SK-N-SH treated with all-trans-retinoic acid at 6 μM for 48 hours (cell line): ENCODE results near the gene FLRT2.

Experiments
- ATAC-seq: fragments of 200-7000 bp; cut with Tn5 transposase; 3 replicates; pipeline ENCODE4 v1.9.1; 2020; ENCODE audit warnings: mild to moderate bottlenecking, moderate library complexity
- ARNTL ChIP-seq: fragments of 450-650 bp; formaldehyde crosslinking; IDR thresholded peaks from 2 replicates; pipeline ENCODE4 v1.5.0; 2020; ENCODE audit warnings: low read depth, mild to moderate bottlenecking, moderate library complexity, borderline replicate concordance
- BACH2 ChIP-seq: fragments of 250-450 bp; sonication (Bioruptor Pico); IDR thresholded peaks from 2 replicates; pipeline ENCODE4 v1.9.0; 2021; ENCODE audit warnings: mild to moderate bottlenecking, borderline replicate concordance
- CREB5 ChIP-seq: fragments of 250-450 bp; sonication (Bioruptor Pico); IDR thresholded peaks from 2 replicates; pipeline ENCODE4 v1.5.1; 2020; ENCODE audit warnings: low read depth, mild to moderate bottlenecking, moderate library complexity
- CSDC2 ChIP-seq: fragments of 250-450 bp; sonication (Bioruptor Pico); IDR thresholded peaks from 2 replicates; pipeline ENCODE4 v1.5.0; 2020; ENCODE audit warnings: mild to moderate bottlenecking, moderate library complexity
- CSRNP3 ChIP-seq: fragments of 250-450 bp; sonication (Bioruptor Pico); IDR thresholded peaks from 2 replicates; pipeline ENCODE4 v1.5.1; 2021; ENCODE audit warnings: mild to moderate bottlenecking, moderate library complexity
- ESRRG ChIP-seq: fragments of 250-450 bp; sonication (Bioruptor Pico); IDR thresholded peaks from 2 replicates; pipeline ENCODE4 v1.6.1; 2021; ENCODE audit warnings: mild to moderate bottlenecking
- GLIS3 ChIP-seq: fragments of 250-450 bp; sonication (Bioruptor Pico); IDR thresholded peaks from 2 replicates; pipeline ENCODE4 v1.5.0; 2020; ENCODE audit warnings: mild to moderate bottlenecking, moderate library complexity
- ISL1 ChIP-seq: fragments of 250-450 bp; sonication (Bioruptor Pico); IDR thresholded peaks from 2 replicates; pipeline ENCODE4 v2.1.2; 2022; ENCODE audit warnings: mild to moderate bottlenecking, moderate library complexity
- OSR1 ChIP-seq: fragments of 250-450 bp; sonication (Bioruptor Pico); IDR thresholded peaks from 2 replicates; pipeline ENCODE4 v1.8.0; 2022; ENCODE audit warnings: moderate library complexity, mild to moderate bottlenecking, inconsistent platforms
- PATZ1 ChIP-seq: fragments of 250-450 bp; sonication (Bioruptor Pico); IDR thresholded peaks from 2 replicates; pipeline ENCODE4 v1.8.0; 2020; ENCODE audit warnings: mild to moderate bottlenecking, moderate library complexity, borderline replicate concordance
- POU6F1 ChIP-seq: fragments of 250-450 bp; sonication (Bioruptor Pico); IDR thresholded peaks from 2 replicates; pipeline ENCODE4 v1.8.0; 2021; ENCODE audit warnings: low read depth, mild to moderate bottlenecking, moderate library complexity, borderline replicate concordance
- RARB ChIP-seq: fragments of 250-450 bp; sonication (Bioruptor Pico); IDR thresholded peaks from 2 replicates; pipeline ENCODE4 v1.8.0; 2021; ENCODE audit warnings: mild to moderate bottlenecking, moderate library complexity
- SNAI2 ChIP-seq: fragments of 250-450 bp; sonication (Bioruptor Pico); IDR thresholded peaks from 2 replicates; pipeline ENCODE4 v1.5.0; 2020; ENCODE audit warnings: mild to moderate bottlenecking, moderate library complexity
- TCF4 ChIP-seq: fragments of 250-450 bp; sonication (Bioruptor Pico); IDR thresholded peaks from 2 replicates; pipeline ENCODE4 v1.8.0; 2021; ENCODE audit warnings: mild to moderate bottlenecking, moderate library complexity, borderline replicate concordance
- TOX ChIP-seq: fragments of 250-450 bp; sonication (Bioruptor Pico); IDR thresholded peaks from 2 replicates; pipeline ENCODE4 v1.8.0; 2021; ENCODE audit warnings: mild to moderate bottlenecking, moderate library complexity, borderline replicate concordance
- ZC3H10 ChIP-seq: fragments of 250-450 bp; sonication (Bioruptor Pico); IDR thresholded peaks from 2 replicates; pipeline ENCODE4 v1.5.1; 2021; ENCODE audit warnings: mild to moderate bottlenecking, moderate library complexity
- ZFP3 ChIP-seq: fragments of 250-450 bp; sonication (Bioruptor Pico); IDR thresholded peaks from 2 replicates; pipeline ENCODE4 v1.5.0; 2020; ENCODE audit warnings: mild to moderate bottlenecking, moderate library complexity
- ZFP30 ChIP-seq: fragments of 450-650 bp; formaldehyde crosslinking; IDR thresholded peaks from 2 replicates; pipeline ENCODE4 v1.5.0; 2022; ENCODE audit warnings: mild to moderate bottlenecking, moderate library complexity
- ZNF565 ChIP-seq: fragments of 450-650 bp; formaldehyde crosslinking; conservative IDR thresholded peaks from 2 replicates; pipeline ENCODE4 v1.5.0; 2020; ENCODE audit warnings: low read depth, mild to moderate bottlenecking, moderate library complexity
- ZNF70 ChIP-seq: fragments of 450-650 bp; formaldehyde crosslinking; IDR thresholded peaks from 2 replicates; pipeline ENCODE4 v1.5.0; 2020; ENCODE audit warnings: mild to moderate bottlenecking, moderate library complexity
- ZNF8 ChIP-seq: fragments of 450-650 bp; formaldehyde crosslinking; IDR thresholded peaks from 2 replicates; pipeline ENCODE4 v1.5.0; 2020; ENCODE audit warnings: mild to moderate bottlenecking, moderate library complexity
- TF ChIP-seq, protein P1 (sequence below): fragments of 250-450 bp; sonication (Bioruptor Pico); IDR thresholded peaks from 2 replicates; pipeline ENCODE4 v1.5.0; 2020; ENCODE audit warnings: mild to moderate bottlenecking, moderate library complexity

Gene FLRT2

GRCh38 chr14:85564841-85565527 lies 35.0 kb downstream of the FLRT2 start:
- no peak; the same call in 2 of the 3 replicates for ATAC-seq
- no peak for TF ChIP-seq ZNF8
- no peak for TF ChIP-seq RARB (CRISPR knock-in tag)
- no peak for TF ChIP-seq PATZ1 (CRISPR knock-in tag)
- TF ChIP-seq TOX (CRISPR knock-in tag): no peak
- no peak for TF ChIP-seq OSR1 (CRISPR knock-in tag)
- no peak for TF ChIP-seq ISL1
- TF ChIP-seq POU6F1 (CRISPR knock-in tag): no peak
- TF ChIP-seq ZNF565 (CRISPR knock-in tag): no peak
- TF ChIP-seq ZFP30 (CRISPR knock-in tag): no peak
- no peak for TF ChIP-seq ZNF70 (CRISPR knock-in tag)

GRCh38 chr14:85565862-85566296 lies 35.9 kb downstream of the FLRT2 start:
- peak; percentile 60 for ATAC-seq
- TF ChIP-seq TCF4 (no peak), SNAI2 (CRISPR knock-in tag) (no peak), ZNF565 (CRISPR knock-in tag) (no peak), ZFP3 (CRISPR knock-in tag) (no peak), BACH2 (CRISPR knock-in tag) (no peak)

DNA sequence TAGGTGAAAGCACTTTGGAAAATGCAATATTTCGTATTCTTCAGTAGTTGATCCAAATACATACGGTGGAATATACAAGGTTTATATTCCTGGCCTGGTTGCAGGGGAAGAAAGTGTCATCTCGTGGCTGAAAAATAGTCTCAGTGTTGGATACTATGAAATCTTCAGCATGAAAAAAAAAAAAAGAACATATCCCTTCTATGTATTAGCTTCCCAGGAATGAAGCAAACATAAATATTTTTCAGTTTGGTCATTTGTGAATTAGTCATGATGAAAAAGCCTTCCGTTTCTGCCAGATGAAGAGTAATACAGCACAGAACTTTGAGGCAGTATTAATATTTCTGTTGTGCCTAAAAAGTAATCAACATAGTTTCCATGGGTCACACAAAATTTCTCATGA lies 36.7 kb downstream of the FLRT2 start:
- TF ChIP-seq GLIS3 (CRISPR knock-in tag) (no peak), ISL1 (no peak), CREB5 (CRISPR knock-in tag) (no peak), ZNF8 (no peak), ZFP3 (CRISPR knock-in tag) (no peak), CSDC2 (CRISPR knock-in tag) (no peak)
- peak; percentile 82 for ATAC-seq

DNA sequence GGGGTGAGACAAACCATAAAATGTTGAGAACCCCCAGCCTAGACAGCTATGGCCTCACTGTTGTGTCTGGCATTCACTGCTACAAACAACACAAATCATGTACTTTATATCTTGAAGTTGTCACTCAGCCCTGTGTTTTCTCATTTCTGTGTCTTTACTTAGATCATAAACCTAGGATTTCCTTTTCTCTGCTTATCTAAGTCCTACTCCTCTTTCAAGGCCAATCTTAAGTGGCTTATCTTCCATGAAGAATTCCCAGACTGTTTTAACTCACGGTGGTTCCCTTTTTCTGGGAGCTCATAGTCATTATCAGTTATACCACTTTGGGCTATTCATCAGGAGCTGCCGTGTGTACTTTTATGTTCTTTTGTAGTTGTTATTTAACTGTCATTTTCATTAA lies 42.1 kb downstream of the FLRT2 start:
- TF ChIP-seq BACH2 (CRISPR knock-in tag): no peak
- TF ChIP-seq ZFP3 (CRISPR knock-in tag): no peak
- TF ChIP-seq POU6F1 (CRISPR knock-in tag): no peak
- TF ChIP-seq ZC3H10 (CRISPR knock-in tag): no peak
- TF ChIP-seq ZNF8: no peak
- TF ChIP-seq ARNTL: no peak
- no peak for ATAC-seq

- peak; percentile 68 for ATAC-seq
These were observed 42.9 kb downstream of the FLRT2 start for GRCh38 chr14:85572845-85573244.

More at GRCh38 chr14:85572845-85573244, 42.9 kb downstream of the FLRT2 start:
- TF ChIP-seq BACH2 (CRISPR knock-in tag) (no peak), GLIS3 (CRISPR knock-in tag) (no peak), TOX (CRISPR knock-in tag) (no peak), CSRNP3 (no peak), ESRRG (no peak)
- TF ChIP-seq, protein P1, sequence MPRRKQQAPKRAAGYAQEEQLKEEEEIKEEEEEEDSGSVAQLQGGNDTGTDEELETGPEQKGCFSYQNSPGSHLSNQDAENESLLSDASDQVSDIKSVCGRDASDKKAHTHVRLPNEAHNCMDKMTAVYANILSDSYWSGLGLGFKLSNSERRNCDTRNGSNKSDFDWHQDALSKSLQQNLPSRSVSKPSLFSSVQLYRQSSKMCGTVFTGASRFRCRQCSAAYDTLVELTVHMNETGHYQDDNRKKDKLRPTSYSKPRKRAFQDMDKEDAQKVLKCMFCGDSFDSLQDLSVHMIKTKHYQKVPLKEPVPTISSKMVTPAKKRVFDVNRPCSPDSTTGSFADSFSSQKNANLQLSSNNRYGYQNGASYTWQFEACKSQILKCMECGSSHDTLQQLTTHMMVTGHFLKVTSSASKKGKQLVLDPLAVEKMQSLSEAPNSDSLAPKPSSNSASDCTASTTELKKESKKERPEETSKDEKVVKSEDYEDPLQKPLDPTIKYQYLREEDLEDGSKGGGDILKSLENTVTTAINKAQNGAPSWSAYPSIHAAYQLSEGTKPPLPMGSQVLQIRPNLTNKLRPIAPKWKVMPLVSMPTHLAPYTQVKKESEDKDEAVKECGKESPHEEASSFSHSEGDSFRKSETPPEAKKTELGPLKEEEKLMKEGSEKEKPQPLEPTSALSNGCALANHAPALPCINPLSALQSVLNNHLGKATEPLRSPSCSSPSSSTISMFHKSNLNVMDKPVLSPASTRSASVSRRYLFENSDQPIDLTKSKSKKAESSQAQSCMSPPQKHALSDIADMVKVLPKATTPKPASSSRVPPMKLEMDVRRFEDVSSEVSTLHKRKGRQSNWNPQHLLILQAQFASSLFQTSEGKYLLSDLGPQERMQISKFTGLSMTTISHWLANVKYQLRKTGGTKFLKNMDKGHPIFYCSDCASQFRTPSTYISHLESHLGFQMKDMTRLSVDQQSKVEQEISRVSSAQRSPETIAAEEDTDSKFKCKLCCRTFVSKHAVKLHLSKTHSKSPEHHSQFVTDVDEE (CRISPR knock-in tag): no peak
